ENCODE data around the gene RAPGEF5. TPM values are rescaled to one million over a fixed set of nuclear protein-coding genes. Genes with fewer than 3 reads are reported as not detected.

The RAPGEF5 gene
- total RNA-seq, 1 donor from 2014 or later = 12.4 TPM

- POLR2A ChIA-PET = interaction anchor here (0.5 kb wide), 1 partner anchor 139 kb away, joined by 6 read pairs; no protein-coding TSS in a partner anchor
- H3K27ac Mint-ChIP-seq = no peak overlapping the region
- CTCF ChIA-PET = interaction anchor here (0.6 kb wide), 1 partner anchor 644 kb away, joined by 3 read pairs; no protein-coding TSS in a partner anchor
- ATAC-seq (ENCODE audit: low read depth) = no peak
- H3K27me3 Mint-ChIP-seq = peaks cover 17% of the 10 kb centered on the region
- intact Hi-C loops (cut with micrococcal nuclease) = no loop called here
- no peak overlapping the region for H3K4me3 Mint-ChIP-seq
- DNase-seq = no peak
- no peaks in the 10 kb centered on the region for H3K9me3 Mint-ChIP-seq
- H3K4me1 Mint-ChIP-seq = peaks cover 12% of the 10 kb centered on the region
- TF ChIP-seq CTCF (IDR thresholded peaks at IDR 0.05) = no peak
- no peaks in the 10 kb centered on the region for H3K36me3 Mint-ChIP-seq (ENCODE audit: low read depth)
Observed at GRCh38 chr7:22390516-22390915, 33.6 kb upstream of the RAPGEF5 start.

GRCh38 chr7:22389892-22390291 is 32.9 kb upstream of the RAPGEF5 start:
- Mint-ChIP-seq H3K36me3 (ENCODE audit: low read depth) (no peaks in the 10 kb centered on the region), H3K9me3 (no peaks in the 10 kb centered on the region), H3K4me1 (peaks cover 12% of the 10 kb centered on the region), H3K27me3 (peaks cover 17% of the 10 kb centered on the region), H3K4me3 (no peak overlapping the region), H3K27ac (no peak overlapping the region)
- DNase-seq (no peak), ATAC-seq (ENCODE audit: low read depth) (no peak)
- intact Hi-C loops (cut with micrococcal nuclease) = no loop called here
- POLR2A ChIA-PET = no interaction called here
- TF ChIP-seq CTCF (IDR thresholded peaks at IDR 0.05) = no peak
- CTCF ChIA-PET = no interaction called here

- ChIA-PET CTCF (no interaction called here), POLR2A (no interaction called here)
- H3K27me3 Mint-ChIP-seq = peaks cover 9% of the 10 kb centered on the region
- no peak overlapping the region for H3K27ac Mint-ChIP-seq
- peaks cover 12% of the 10 kb centered on the region for H3K4me1 Mint-ChIP-seq
- intact Hi-C loops (cut with micrococcal nuclease) = no loop called here
- no peaks in the 10 kb centered on the region for H3K9me3 Mint-ChIP-seq
- H3K4me3 Mint-ChIP-seq = no peak overlapping the region
- TF ChIP-seq CTCF (IDR thresholded peaks at IDR 0.05) = no peak
- H3K36me3 Mint-ChIP-seq (ENCODE audit: low read depth) = no peaks in the 10 kb centered on the region
- no peak for ATAC-seq (ENCODE audit: low read depth)
- no peak for DNase-seq
Observed at GRCh38 chr7:22387583-22387982, 30.6 kb upstream of the RAPGEF5 start.

- POLR2A ChIA-PET = no interaction called here
- ATAC-seq (ENCODE audit: low read depth) (no peak), DNase-seq (no peak)
- CTCF ChIA-PET = no interaction called here
- H3K27me3 Mint-ChIP-seq = peaks cover 9% of the 10 kb centered on the region
- TF ChIP-seq CTCF (IDR thresholded peaks at IDR 0.05) = no peak
- no peaks in the 10 kb centered on the region for H3K36me3 Mint-ChIP-seq (ENCODE audit: low read depth)
- peaks cover 12% of the 10 kb centered on the region for H3K4me1 Mint-ChIP-seq
- no peak overlapping the region for H3K27ac Mint-ChIP-seq
- H3K9me3 Mint-ChIP-seq = no peaks in the 10 kb centered on the region
- intact Hi-C loops (cut with micrococcal nuclease) = no loop called here
- no peak overlapping the region for H3K4me3 Mint-ChIP-seq
Observed at GRCh38 chr7:22386865-22387264, 29.9 kb upstream of the RAPGEF5 start.

GRCh38 chr7:22386206-22386858 is 29.4 kb upstream of the RAPGEF5 start:
- H3K4me3 Mint-ChIP-seq = no peak overlapping the region
- CTCF ChIA-PET = no interaction called here

More at GRCh38 chr7:22386206-22386858, 29.4 kb upstream of the RAPGEF5 start:
- POLR2A ChIA-PET = no interaction called here
- Mint-ChIP-seq H3K27ac (no peak overlapping the region), H3K36me3 (ENCODE audit: low read depth) (no peaks in the 10 kb centered on the region), H3K4me1 (peaks cover 12% of the 10 kb centered on the region), H3K27me3 (peaks cover 9% of the 10 kb centered on the region), H3K9me3 (no peaks in the 10 kb centered on the region)
- no peak for DNase-seq
- TF ChIP-seq CTCF (IDR thresholded peaks at IDR 0.05) = no peak
- no peak for ATAC-seq (ENCODE audit: low read depth)
- intact Hi-C loops (cut with micrococcal nuclease) = no loop called here

All from activated B cell treated with CpG ODN at 0.5 μM for 24 hours (primary cell).